Gastrocnemius medialis (tissue), 4 donors: Measurements from ENCODE around the gene SMYD2. TPM values are rescaled to one million over a fixed set of nuclear protein-coding genes. Genes with fewer than 3 reads are reported as not detected.
A peak's percentile ranks its signal among the peaks of the same experiment; 100 is the strongest.

Experiments
- ATAC-seq, 2 donors: fragments of 150-250 bp; one replicate each; pipeline ENCODE4 v1.9.1; 2016
- DNase-seq, 2 donors: peaks; one replicate each; pipeline ENCODE4 v3.0.0-alpha.2; 2019
- H3K27ac ChIP-seq, 4 donors: fragments of 200-600 bp; sonication (generic); 1 replicate in 1 of 4; 2 replicates in 3 of 4; pipeline ENCODE4 v1.5.1; 2016 to 2018; ENCODE audit warnings: mild to moderate bottlenecking in 2 of 4, moderate library complexity in 1 of 4
- H3K27me3 ChIP-seq, 3 donors: fragments of 200-600 bp; sonication (generic) in 2 of 3; 1 replicate in 1 of 3; 2 replicates in 2 of 3; pipeline versions ENCODE4 v1.5.1 to v1.6.0; 2016 to 2019; ENCODE audit warnings: mild to moderate bottlenecking in 1 of 3, moderate library complexity in 1 of 3
- H3K36me3 ChIP-seq, 2 donors: fragments of 200-600 bp; sonication (generic) in 1 of 2; one replicate each; pipeline ENCODE4 v1.5.1; 2017 to 2018
- H3K4me1 ChIP-seq, 2 donors: fragments of 200-600 bp; sonication (generic) in 1 of 2; one replicate each; pipeline ENCODE4 v1.5.1; 2016 to 2017; ENCODE audit warnings: mild to moderate bottlenecking in 2 of 2
- H3K4me3 ChIP-seq, 4 donors: fragments of 200-600 bp; sonication (generic) in 3 of 4; 1 replicate in 1 of 4; 2 replicates in 3 of 4; pipeline ENCODE4 v1.5.1; 2016 to 2019; ENCODE audit warnings: mild to moderate bottlenecking in 2 of 4
- H3K9me3 ChIP-seq, 3 donors: fragments of 200-600 bp; sonication (generic) in 2 of 3; 1 replicate in 1 of 3; 2 replicates in 2 of 3; pipeline ENCODE4 v1.5.1; 2016 to 2019
- CTCF ChIP-seq, 5 experiments: fragments of 450-650 bp in 3 of 5; fragments of 200-600 bp in 2 of 5; sonication (generic) in 2 of 5; IDR thresholded peaks in 4 of 5; conservative IDR thresholded peaks in 1 of 5; 1 replicate in 4 of 5; 2 replicates in 1 of 5; pipeline ENCODE4 v1.5.1; 2016 to 2019; ENCODE audit warnings: antibody characterized with exemption in 5 of 5, mild to moderate bottlenecking in 3 of 5, moderate library complexity in 3 of 5
- POLR2A ChIP-seq, 2 donors: fragments of 450-650 bp; IDR thresholded peaks; one replicate each; pipeline ENCODE4 v1.6.1; 2017; ENCODE audit warnings: antibody characterized with exemption in 2 of 2, mild to moderate bottlenecking in 2 of 2, moderate library complexity in 2 of 2
- in situ Hi-C, 4 donors: fragments of 200-750 bp; cut with MboI; loops; one replicate each; pipeline versions ENCODE4 v1.15.0 to v1.8.0; 2017; ENCODE audit warnings: low sequenced_read_pairs in 4 of 4
- intact Hi-C: fragments of 100-400 bp; cut with DNase I; formaldehyde crosslinking; loops from one replicate; pipeline ENCODE4 v1.15.1; 2023; ENCODE audit warnings: low total_unique reads
- total RNA-seq, 4 donors: library from RNA; depleted of rRNA; stranded (reverse); fragments of >200 nt; gene quantifications; one replicate each; pipeline versions ENCODE4 v1.1.0 to v1.2.3, GENCODE V29; 2016

The SMYD2 gene
- total RNA-seq, 4 donors from 2014 or later = 57.2 to 112 (median 80.4) TPM

GRCh38 chr1:214331180-214331579, 50.2 kb downstream of the SMYD2 start:
- in situ Hi-C loops (loop anchor here (5.0 to 10.0 kb wide), 4 partner anchors 69 to 256 kb away; no protein-coding TSS in a partner anchor), intact Hi-C loops (no loop called here)
- TF ChIP-seq POLR2A (IDR thresholded peaks at IDR 0.05) = no peak
- TF ChIP-seq CTCF (IDR thresholded peaks at IDR 0.05 in 4 of 5, conservative IDR thresholded peaks at IDR 0.05 in 1 of 5) = no peak
- H3K27me3 ChIP-seq = no peaks in the 10 kb centered on the region
- peaks cover 6 to 15% of the 10 kb centered on the region in 2 donors for H3K4me1 ChIP-seq
- peaks cover 0 to 4% of the 10 kb centered on the region in 2 donors for H3K36me3 ChIP-seq
- ATAC-seq = no peak
- no peaks in the 10 kb centered on the region for H3K9me3 ChIP-seq
- no peak overlapping the region for H3K4me3 ChIP-seq
- DNase-seq = no peak
- peak overlapping the region in 2 of 4 donors; percentile 0 to 7 for H3K27ac ChIP-seq

DNA sequence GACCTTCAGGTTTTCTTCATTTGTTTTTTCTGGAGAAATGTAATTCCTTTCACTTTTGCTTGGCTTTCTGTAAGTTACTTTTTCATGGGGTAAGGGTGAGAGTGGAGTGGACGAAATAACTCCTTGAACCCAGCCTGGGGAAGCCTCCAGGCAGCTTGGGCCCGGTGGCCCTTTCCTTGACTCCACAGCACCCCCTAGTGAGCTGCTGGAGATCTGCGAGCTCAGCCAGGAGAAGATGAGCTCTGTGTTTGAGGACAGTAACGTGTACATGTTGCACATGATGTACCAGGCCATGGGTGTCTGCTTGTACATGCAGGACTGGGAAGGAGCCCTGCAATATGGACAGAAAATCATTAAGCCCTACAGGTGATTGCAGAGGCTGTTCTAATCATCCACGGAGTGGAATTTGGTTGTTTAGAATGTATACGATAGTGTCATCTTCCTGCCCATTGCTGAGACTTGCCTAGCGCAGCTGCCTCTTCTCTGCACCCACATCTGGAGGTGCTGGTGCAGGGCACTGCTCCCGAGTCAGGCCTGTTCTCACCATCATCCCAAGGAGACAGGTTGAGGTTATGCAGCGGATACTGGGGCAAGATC, 51.0 kb downstream of the SMYD2 start:
- intact Hi-C loops = loop anchor here (2.0 kb wide), 1 partner anchor 295 kb away; no protein-coding TSS in a partner anchor
- Histone ChIP-seq H3K27me3 (no peaks in the 10 kb centered on the region), H3K27ac (no peak overlapping the region), H3K4me1 (peaks cover 6 to 15% of the 10 kb centered on the region in 2 donors), H3K9me3 (no peaks in the 10 kb centered on the region), H3K36me3 (peaks cover 0 to 4% of the 10 kb centered on the region in 2 donors), H3K4me3 (no peak overlapping the region)
- DNase-seq (no peak), ATAC-seq (peak in 1 of 2 donors; percentile 15)
- in situ Hi-C loops = loop anchor here (5.0 to 10.0 kb wide), 4 partner anchors 70 to 255 kb away; no protein-coding TSS in a partner anchor
- no peak for TF ChIP-seq POLR2A (IDR thresholded peaks at IDR 0.05)
- peak; percentile 54 to 76 (median 61) for TF ChIP-seq CTCF (IDR thresholded peaks at IDR 0.05 in 4 of 5, conservative IDR thresholded peaks at IDR 0.05 in 1 of 5)

DNA sequence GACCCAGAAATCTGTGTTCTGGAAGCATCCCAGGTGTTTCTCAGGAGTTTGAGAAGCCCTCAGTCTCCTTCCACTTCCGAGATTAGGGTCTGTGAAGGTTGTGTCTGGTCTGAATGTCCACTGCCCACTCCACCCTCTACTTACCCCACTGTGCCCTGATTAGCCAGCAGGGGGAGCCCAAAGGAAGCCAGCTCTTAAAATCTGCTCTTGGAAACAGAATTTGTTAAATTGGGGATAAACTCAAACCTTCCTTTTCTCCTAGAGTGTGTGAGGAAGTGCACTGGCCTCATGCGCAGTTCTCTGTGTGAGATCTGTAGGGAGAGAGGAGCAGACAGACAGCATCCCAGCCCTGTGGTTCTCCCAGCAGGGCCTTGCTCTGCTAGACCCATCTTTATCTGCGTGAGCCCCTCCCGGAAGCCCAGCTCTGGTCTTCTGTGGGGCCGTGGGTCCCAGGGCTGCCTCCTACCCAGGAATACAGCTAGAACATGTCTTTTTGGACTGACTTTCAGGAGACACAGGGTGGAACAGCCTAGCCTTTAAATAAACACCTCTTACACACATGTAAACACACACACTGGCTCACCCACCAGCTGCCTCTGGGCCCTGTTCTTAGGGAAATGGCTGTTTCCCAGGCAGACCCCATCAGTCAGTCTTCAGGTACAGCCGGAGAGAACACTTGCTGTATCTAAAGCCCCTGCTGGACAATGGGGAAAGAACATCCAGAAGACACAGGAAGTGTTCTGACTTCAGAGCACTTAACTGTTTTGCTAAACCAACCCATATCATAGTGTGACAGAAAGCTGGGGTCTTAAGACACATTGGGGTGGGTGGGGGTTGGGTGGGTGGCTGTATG, 52.2 kb downstream of the SMYD2 start:
- Histone ChIP-seq H3K27ac (peak overlapping the region in 3 of 4 donors; percentile 7 to 52 (median 21)), H3K36me3 (peaks cover 0 to 4% of the 10 kb centered on the region in 2 donors), H3K27me3 (no peaks in the 10 kb centered on the region), H3K4me3 (no peak overlapping the region), H3K9me3 (no peaks in the 10 kb centered on the region), H3K4me1 (peaks cover 11 to 26% of the 10 kb centered on the region in 2 donors)
- ATAC-seq (peak; percentile 18 to 28), DNase-seq (no peak)
- intact Hi-C loops (loop anchor here (1.0 to 2.0 kb wide), 2 partner anchors 253 to 294 kb away; no protein-coding TSS in a partner anchor), in situ Hi-C loops (loop anchor here (5.0 to 10.0 kb wide), 4 partner anchors 71 to 254 kb away; no protein-coding TSS in a partner anchor)
- TF ChIP-seq POLR2A (IDR thresholded peaks at IDR 0.05) (no peak), CTCF (IDR thresholded peaks at IDR 0.05 in 4 of 5, conservative IDR thresholded peaks at IDR 0.05 in 1 of 5) (peak; percentile 63 to 90 (median 84))

GRCh38 chr1:214335567-214335966, 54.6 kb downstream of the SMYD2 start:
- no peak for ATAC-seq
- H3K36me3 ChIP-seq = peaks cover 0 to under 1% of the 10 kb centered on the region in 2 donors

More at GRCh38 chr1:214335567-214335966, 54.6 kb downstream of the SMYD2 start:
- Histone ChIP-seq H3K4me1 (peaks cover 21 to 32% of the 10 kb centered on the region in 2 donors), H3K4me3 (no peak overlapping the region), H3K27ac (peak overlapping the region in 1 of 4 donors; percentile 10), H3K27me3 (no peaks in the 10 kb centered on the region), H3K9me3 (no peaks in the 10 kb centered on the region)
- DNase-seq = no peak
- no peak for TF ChIP-seq CTCF (IDR thresholded peaks at IDR 0.05 in 4 of 5, conservative IDR thresholded peaks at IDR 0.05 in 1 of 5)
- no peak for TF ChIP-seq POLR2A (IDR thresholded peaks at IDR 0.05)
- in situ Hi-C loops (loop anchor here in 2 of 4 donors (10.0 kb wide), 1 partner anchor 249 kb away; no protein-coding TSS in a partner anchor), intact Hi-C loops (loop anchor here (1.0 to 2.0 kb wide), 2 partner anchors 51 to 214 kb away; no protein-coding TSS in a partner anchor)
